ENCODE results near the gene TGIF1. TPM values are rescaled to one million over a fixed set of nuclear protein-coding genes. Genes with fewer than 3 reads are reported as not detected.

The TGIF1 gene
- total RNA-seq, 2 experiments from 2014 or later = 54.6 to 55.4 TPM

DNA sequence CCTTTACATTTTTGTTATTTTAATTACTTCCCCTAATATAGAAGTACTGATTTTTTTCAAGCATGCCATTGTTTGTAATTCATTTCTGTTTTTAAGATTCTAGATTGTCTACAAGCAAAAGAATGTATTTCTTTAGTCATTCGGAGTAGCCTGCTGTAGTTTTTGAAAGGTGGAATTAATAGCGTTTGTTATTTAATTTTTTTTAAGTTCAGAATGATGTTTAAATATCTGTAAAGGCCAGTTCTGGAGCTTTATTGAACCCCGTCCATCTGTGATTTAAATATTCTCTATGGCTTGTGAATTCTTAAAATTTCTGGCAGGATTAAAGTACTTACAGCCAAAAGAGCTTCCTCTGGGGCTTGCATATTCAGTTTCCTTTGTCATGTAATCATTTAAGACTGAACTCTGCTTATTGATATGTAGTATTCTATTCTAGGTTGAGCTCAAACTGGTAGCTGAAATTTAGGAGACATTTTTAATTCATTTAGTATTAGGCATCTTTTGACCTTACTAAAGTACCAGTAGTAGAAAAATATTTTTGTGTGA lies 5.2 kb downstream of the TGIF1 start:
- peaks cover 44% of the 10 kb centered on the region for H3K4me1 ChIP-seq (ENCODE audit: insufficient read depth, low read length)
- Mint-ChIP-seq H3K4me3 (peak overlapping the region; percentile 98), H3K27ac (peak overlapping the region; percentile 99), H3K27me3 (no peaks in the 10 kb centered on the region), H3K9me3 (no peaks in the 10 kb centered on the region), H3K4me1 (ENCODE audit: low read depth) (peaks cover 76% of the 10 kb centered on the region), H3K36me3 (ENCODE audit: low read depth) (peaks cover 66% of the 10 kb centered on the region)
- no peaks in the 10 kb centered on the region for H3K9me3 ChIP-seq (ENCODE audit: control insufficient read depth in 1 of 2, insufficient read depth in 1 of 2, low read length in 2 of 2)
- ChIA-PET CTCF (interaction anchor here (0.7 to 6.4 kb wide), 28 partner anchors 8 to 492 kb away, joined by 3 to 51 read pairs (median 4); no protein-coding TSS in a partner anchor), POLR2A (interaction anchor here (0.7 to 9.4 kb wide), 9 partner anchors 8 to 207 kb away, joined by 3 to 140 read pairs (median 8); partner anchors contain the start of gene MYL12A)
- intact Hi-C loops (cut with DNase I, micrococcal nuclease) = loop anchor here (2.0 to 10.0 kb wide), 4 partner anchors 14 to 520 kb away; no protein-coding TSS in a partner anchor
- no peak for DNase-seq
- peak; percentile 68 for TF ChIP-seq CTCF (IDR thresholded peaks at IDR 0.05)
- no peak overlapping the region for H3K4me3 ChIP-seq (ENCODE audit: low read length)
- no peak for ATAC-seq (ENCODE audit: poor library complexity)
- H3K27ac ChIP-seq (ENCODE audit: low read depth in 1 of 2, low read length in 2 of 2) = no peak overlapping the region
- H3K27me3 ChIP-seq (ENCODE audit: control insufficient read depth in 1 of 2, insufficient read depth in 2 of 2, low read length in 2 of 2) = no peaks in the 10 kb centered on the region
- H3K36me3 ChIP-seq (ENCODE audit: insufficient read depth, low read length) = peaks cover 19% of the 10 kb centered on the region

GRCh38 chr18:3455907-3456685 lies 6.1 kb downstream of the TGIF1 start:
- H3K36me3 Mint-ChIP-seq (ENCODE audit: low read depth) = peaks cover 66% of the 10 kb centered on the region
- POLR2A ChIA-PET = interaction anchor here (2.8 to 9.4 kb wide), 4 partner anchors 11 to 208 kb away, joined by 20 to 140 read pairs (median 78); partner anchors contain the start of gene MYL12A
- H3K4me3 Mint-ChIP-seq = no peak overlapping the region

More at GRCh38 chr18:3455907-3456685, 6.1 kb downstream of the TGIF1 start:
- TF ChIP-seq CTCF (IDR thresholded peaks at IDR 0.05) = no peak
- Histone ChIP-seq H3K4me1 (ENCODE audit: insufficient read depth, low read length) (peaks cover 35% of the 10 kb centered on the region), H3K27me3 (ENCODE audit: control insufficient read depth in 1 of 2, insufficient read depth in 2 of 2, low read length in 2 of 2) (no peaks in the 10 kb centered on the region), H3K27ac (ENCODE audit: low read depth in 1 of 2, low read length in 2 of 2) (no peak overlapping the region), H3K9me3 (ENCODE audit: control insufficient read depth in 1 of 2, insufficient read depth in 1 of 2, low read length in 2 of 2) (no peaks in the 10 kb centered on the region), H3K4me3 (ENCODE audit: low read length) (no peak overlapping the region), H3K36me3 (ENCODE audit: insufficient read depth, low read length) (peaks cover 19% of the 10 kb centered on the region)
- Mint-ChIP-seq H3K9me3 (peaks cover 4% of the 10 kb centered on the region), H3K27ac (peak overlapping the region; percentile 92), H3K4me1 (ENCODE audit: low read depth) (peaks cover 73% of the 10 kb centered on the region), H3K27me3 (no peaks in the 10 kb centered on the region)
- intact Hi-C loops (cut with DNase I, micrococcal nuclease) = loop anchor here (2.0 to 10.0 kb wide), 5 partner anchors 15 to 521 kb away; no protein-coding TSS in a partner anchor
- CTCF ChIA-PET = interaction anchor here (1.0 to 6.4 kb wide), 5 partner anchors 130 to 210 kb away, joined by 3 to 51 read pairs (median 17); no protein-coding TSS in a partner anchor
- ATAC-seq (ENCODE audit: poor library complexity) = no peak
- DNase-seq = no peak
